Measurements from ENCODE around the gene CNPY1.

Gene CNPY1

GRCh38 chr7:155517452-155517851 lies 28.9 kb downstream of the CNPY1 start:
- no peak for DNase-seq (ENCODE audit: extremely low read depth, low read depth)
- no peak for TF ChIP-seq CTCF (IDR thresholded peaks at IDR 0.05; ENCODE audit: low read depth, low read length)

GRCh38 chr7:155516466-155516865 lies 29.9 kb downstream of the CNPY1 start:
- TF ChIP-seq CTCF (IDR thresholded peaks at IDR 0.05; ENCODE audit: low read depth, low read length): no peak
- DNase-seq (ENCODE audit: extremely low read depth, low read depth): no peak

- TF ChIP-seq CTCF (IDR thresholded peaks at IDR 0.05; ENCODE audit: low read depth, low read length): no peak
Measured at GRCh38 chr7:155515318-155515717, 31.0 kb downstream of the CNPY1 start.

GRCh38 chr7:155514296-155514695 lies 32.1 kb downstream of the CNPY1 start:
- no peak for DNase-seq (ENCODE audit: extremely low read depth, low read depth)
- no peak for TF ChIP-seq CTCF (IDR thresholded peaks at IDR 0.05; ENCODE audit: low read depth, low read length)

More at GRCh38 chr7:155515318-155515717, 31.0 kb downstream of the CNPY1 start:
- DNase-seq (ENCODE audit: extremely low read depth, low read depth): no peak

GRCh38 chr7:155513543-155514285 lies 32.6 kb downstream of the CNPY1 start:
- no peak for TF ChIP-seq CTCF (IDR thresholded peaks at IDR 0.05; ENCODE audit: low read depth, low read length)
- no peak for DNase-seq (ENCODE audit: extremely low read depth, low read depth)

GRCh38 chr7:155512246-155512887 lies 34.0 kb downstream of the CNPY1 start:
- no peak for TF ChIP-seq CTCF (IDR thresholded peaks at IDR 0.05; ENCODE audit: low read depth, low read length)
- DNase-seq (ENCODE audit: extremely low read depth, low read depth): no peak

GRCh38 chr7:155511702-155511996 lies 34.7 kb downstream of the CNPY1 start:
- TF ChIP-seq CTCF (IDR thresholded peaks at IDR 0.05; ENCODE audit: low read depth, low read length): no peak
- no peak for DNase-seq (ENCODE audit: extremely low read depth, low read depth)

Data from AG09319 (cell line).